Activated CD4-positive, CD25-positive, alpha-beta regulatory T cell treated with anti-CD3 and anti-CD28 coated beads, Interleukin-2, amount 50 U/mL, for 16 hours (primary cell): Measurements from ENCODE around the gene GLYAT.
"Not testable (repeated sequence)": the region's sequence is repeated elsewhere in the genome, so short reads cannot be mapped to it uniquely, and the experiment has no call there.

Experiments used
- DNase-seq: peaks from one replicate; pipeline ENCODE4 v3.0.0-alpha.2; 2020; ENCODE audit warnings: low read depth, low spot score

Gene GLYAT

GRCh38 chr11:58742981-58743880 lies 11.5 kb upstream of the GLYAT start:
- no peak for DNase-seq

DNA sequence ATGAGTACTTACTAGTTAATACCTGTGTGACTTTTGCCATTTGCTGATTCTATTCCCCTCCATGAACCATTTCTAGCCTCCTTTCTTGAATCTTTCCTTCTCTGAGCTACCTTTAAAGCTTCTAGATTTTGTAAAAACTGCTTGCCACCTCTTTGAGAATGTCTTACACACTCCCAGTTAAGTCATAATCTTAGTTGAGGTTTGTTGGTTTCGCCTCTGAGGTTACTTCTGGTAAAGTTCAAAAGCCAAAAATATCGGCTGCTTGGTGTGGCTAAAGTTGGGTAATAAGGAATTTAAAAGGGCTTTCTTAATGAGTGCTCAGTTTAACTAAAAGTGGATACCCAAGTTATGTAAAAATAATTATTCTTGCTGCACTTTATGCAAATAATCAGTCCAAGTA lies 10.4 kb upstream of the GLYAT start:
- no peak for DNase-seq

DNA sequence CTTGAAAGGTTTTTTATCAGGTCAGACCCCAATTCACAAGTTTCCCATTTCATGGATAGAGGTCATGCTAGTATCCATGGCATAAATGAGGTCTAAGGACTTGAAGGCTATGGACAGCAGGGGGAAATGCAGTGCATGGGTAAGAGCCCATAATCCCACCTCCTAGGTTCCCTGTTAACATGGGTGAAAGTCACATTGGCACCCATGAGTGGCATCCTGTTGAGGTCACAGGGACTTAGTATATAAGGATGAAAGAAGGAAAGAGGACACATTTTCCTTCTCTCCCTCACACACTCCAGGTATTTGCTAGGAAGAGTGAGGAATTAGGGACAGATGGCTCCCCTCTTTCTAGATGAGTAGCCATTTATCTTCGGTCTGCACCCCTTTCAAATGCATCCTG lies 9.4 kb upstream of the GLYAT start:
- DNase-seq: no peak

- no peak for DNase-seq
Observed at GRCh38 chr11:58740447-58740846, 8.7 kb upstream of the GLYAT start.

DNA sequence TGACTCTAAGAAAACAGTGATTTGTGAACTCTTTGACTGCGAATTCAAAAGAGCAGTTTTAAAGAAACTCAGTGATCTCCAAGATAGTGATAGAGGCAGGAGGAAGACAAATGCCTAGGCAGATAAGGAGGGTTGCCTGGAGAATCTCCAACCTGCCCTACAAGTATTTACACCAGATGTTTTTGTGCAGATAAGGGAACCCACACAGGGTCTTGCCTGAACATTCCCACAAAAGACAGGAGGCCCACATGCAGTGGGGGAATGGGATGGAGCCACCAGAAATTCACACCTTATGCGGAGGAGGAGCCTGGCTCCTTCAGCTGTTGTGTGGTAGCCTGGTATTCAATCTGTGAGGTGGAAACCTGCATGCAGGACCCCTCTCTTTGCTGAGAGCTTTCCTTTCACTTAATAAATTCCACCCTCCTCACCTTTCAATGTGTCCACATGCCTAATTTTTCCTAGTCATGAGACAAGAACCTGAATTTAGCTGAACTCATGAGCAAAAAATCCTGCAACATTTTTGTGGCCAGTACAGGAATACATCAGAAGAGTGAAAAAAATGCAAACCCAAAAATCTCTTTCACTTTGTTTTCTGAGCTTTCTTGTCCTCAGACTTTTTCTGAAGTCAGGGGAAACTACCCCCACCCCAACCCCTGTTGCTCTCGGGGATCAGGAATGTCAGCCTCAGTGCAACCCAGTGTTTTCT lies 8.1 kb upstream of the GLYAT start:
- no peak for DNase-seq

DNA sequence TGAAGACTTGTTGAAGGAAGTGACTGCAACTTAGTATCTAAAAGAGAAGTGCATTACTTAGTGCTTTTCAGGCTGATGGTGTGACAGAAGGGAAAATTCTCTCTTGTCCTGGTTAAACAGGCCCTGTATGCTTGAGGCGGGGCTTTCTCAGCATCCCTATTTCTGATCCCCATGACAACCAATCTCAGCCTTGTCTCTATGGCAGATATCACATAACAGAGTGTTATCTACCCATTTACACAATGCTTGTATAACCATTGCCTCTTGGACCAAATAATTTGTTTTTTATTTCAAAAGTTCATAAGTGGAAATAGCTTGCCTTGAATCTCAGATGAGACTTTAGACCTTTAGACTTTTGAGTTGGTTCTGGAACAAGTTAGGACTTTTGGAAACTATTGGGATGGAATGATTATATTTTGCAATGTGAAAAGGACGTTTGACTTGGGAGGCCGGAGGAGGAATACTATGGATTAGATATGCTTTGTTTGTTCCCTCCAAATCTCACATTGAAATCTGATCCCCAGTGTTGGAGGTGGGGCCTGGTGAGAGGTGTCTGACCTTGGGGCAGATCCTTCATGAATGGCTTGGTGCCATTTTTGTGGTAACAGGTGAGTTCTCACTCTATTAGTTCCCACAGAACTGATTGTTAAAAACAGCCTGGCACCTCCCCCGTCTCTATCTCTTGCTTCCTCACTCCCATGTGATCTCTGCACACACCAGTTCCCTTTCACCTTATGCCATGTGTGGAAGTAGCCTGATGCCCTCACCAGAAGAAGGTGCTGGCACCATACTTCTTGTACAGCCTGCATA lies 3.1 kb upstream of the GLYAT start:
- DNase-seq: no peak

GRCh38 chr11:58730507-58731089 lies 1.1 kb downstream of the GLYAT start:
- no peak for DNase-seq

- no peak for DNase-seq
Observed at GRCh38 chr11:58727415-58727797, 4.3 kb downstream of the GLYAT start.

DNA sequence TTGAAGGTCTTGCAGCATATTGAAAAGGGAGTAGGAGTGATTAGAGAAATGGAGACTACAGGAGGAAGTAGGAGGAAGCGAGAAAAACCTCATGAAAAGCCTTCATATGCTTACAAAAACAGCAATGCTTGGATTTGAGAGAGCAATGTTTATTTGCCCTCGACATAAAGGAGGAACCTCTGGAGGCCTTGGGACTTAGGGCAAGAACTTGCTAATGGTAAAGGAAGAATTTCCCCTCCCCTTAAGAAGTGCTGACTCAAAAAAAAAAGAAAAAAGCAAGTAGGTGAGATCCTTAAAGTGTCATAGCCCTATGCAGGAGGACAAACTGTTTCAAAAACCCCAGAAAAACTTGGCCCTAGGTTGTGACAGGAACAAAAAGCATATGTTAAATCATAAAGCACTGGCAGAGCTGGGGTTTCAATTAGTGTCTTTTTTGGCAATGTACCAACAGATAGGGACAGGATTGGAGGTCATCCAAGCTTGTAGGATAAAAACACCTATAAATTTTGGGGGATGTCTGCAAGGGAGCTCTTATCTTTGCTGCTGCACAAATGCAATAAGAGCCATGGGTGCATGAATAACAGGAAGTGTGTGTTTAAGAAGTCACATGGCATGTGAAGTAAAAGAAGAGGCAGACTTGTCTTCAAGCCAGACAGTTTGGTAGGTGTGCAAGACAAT lies 4.9 kb downstream of the GLYAT start:
- DNase-seq: no peak

DNA sequence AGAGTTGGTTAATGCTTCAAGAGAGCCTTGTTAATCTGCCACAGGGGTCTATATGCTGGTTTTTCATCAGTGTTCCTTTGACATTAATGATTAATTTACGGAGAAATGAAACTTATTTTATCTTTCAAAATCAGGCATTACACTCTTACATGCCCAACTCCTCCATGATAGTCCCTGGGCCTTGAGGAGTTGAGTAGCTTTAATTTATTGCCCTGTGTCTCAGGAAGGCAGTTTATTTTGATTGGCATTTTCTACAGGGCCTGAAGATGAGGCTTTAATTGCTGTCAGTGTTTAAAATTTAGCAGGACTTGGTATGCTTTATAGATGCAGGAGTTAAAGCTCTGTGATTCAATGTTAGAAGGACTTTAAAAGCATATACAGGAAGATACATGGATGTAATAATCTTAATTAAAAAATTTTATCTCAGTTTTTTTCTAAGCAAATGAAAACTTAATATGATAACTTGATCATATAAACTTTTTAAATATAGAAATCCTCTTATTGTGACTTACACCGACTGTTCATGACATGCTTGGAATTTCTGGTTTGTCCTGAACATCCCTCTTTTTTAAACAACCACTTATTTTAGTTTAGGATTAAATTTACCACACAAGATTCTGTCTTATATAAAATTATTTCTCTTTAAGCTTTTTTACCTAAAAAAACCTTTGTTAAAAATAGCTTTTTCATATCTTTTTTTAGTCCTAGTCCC lies 12.2 kb downstream of the GLYAT start:
- DNase-seq: no peak

GRCh38 chr11:58712531-58712930 lies 19.2 kb downstream of the GLYAT start:
- no peak for DNase-seq

DNA sequence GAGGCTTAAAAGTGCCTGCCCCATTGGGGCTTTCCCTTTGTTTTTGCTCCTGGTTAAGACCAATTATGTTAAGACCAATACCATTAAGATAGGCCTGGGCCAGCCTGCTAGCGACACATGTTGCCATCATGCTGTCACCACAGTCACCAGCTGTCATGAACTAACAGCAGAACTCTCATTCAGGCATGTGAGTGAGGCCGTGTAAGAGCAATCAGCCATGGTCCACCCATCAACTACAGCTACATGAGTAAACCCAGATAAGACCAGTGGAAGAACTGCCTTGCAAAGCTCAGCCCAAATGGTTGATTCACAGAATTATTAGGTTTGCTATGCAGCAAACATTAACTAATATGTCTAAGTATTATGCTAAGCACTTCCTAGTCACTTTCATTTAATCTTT lies 19.9 kb downstream of the GLYAT start:
- no peak for DNase-seq

GRCh38 chr11:58707767-58708166 lies 24.0 kb downstream of the GLYAT start:
- no peak for DNase-seq

DNA sequence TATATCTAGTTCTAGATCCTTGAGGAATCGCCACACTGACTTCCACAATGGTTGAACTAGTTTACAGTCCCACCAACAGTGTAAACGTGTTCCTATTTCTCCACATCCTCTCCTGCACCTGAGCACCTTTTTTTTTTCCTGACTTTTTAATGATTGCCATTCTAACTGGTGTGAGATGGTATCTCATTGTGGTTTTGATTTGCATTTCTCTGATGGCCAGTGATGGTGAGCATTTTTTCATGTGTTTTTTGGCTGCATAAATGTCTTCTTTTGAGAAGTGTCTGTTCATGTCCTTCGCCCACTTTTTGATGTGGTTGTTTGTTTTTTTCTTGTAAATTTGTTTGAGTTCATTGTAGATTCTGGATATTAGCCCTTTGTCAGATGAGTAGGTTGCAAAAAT lies 34.9 kb downstream of the GLYAT start:
- not testable (repeated sequence) for DNase-seq

- DNase-seq: no peak
Observed at GRCh38 chr11:58693026-58693425, 38.7 kb downstream of the GLYAT start.

DNA sequence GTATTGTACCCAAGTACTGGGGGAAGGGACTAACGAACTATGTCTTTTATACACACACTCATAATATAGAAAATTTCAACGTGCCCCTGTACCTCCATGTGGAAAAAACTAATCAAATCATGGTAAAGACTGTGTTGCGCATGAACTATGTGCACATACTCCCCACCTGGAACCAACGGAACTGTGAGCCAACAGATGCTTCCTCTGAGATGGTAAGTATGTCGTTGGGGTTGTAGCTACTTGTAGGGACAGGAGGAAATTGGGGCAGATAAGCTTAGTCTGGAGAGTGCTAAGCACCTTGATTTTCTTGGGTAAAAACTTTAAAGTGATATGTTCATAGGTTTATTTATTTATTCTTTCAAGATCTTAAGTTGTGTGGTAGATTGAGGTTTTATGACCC lies 40.1 kb downstream of the GLYAT start:
- DNase-seq: no peak

- DNase-seq: no peak
Observed at GRCh38 chr11:58688789-58689503, 42.8 kb downstream of the GLYAT start.

DNA sequence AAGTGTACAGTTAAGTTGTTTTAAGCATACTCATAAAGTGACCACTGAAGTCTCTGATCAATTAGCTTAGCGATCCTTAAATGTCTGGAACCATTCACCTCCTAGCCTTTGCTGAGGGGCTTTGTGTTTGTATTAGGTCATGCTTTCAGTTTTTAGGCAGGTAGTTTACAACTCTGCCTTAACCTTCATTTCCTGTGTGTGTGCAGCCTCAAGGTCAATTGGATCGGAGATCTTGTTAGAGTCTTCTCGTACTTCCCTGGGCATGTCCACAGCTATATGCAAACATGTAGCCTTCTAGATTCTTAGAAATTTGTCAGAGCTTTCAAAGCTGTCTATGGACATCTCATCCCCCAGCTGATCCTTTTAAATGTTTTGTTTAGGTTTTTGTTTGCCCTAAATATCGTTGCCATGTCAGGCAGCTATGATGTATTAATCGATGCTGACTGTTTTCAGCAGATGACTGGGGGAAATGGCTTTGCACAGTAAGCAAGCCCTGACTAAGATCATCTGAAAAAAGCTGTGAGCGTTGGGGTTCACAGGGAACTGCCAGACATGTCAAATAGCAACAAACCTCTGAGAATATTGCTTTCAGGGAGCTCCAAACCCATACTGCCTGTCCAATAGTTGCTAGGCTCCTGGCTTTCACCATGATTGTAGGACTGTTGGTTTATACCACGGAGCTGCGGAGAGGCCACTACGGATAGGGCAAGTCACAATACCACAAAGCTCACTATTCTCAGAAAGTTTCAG lies 45.6 kb downstream of the GLYAT start:
- DNase-seq: no peak

- not testable (repeated sequence) for DNase-seq
Observed at GRCh38 chr11:58682660-58683059, 49.1 kb downstream of the GLYAT start.
